AG04450 (cell line): ENCODE data around the gene SRGN. TPM values are rescaled to one million over a fixed set of nuclear protein-coding genes. Genes with fewer than 3 reads are reported as not detected.
"Not testable (repeated sequence)": the region's sequence is repeated elsewhere in the genome, so short reads cannot be mapped to it uniquely, and the experiment has no call there.

Experiments used
- CTCF ChIA-PET: fragments of 300-600, 350-600 bp; formaldehyde crosslinking; extraction: SDS; loops from one replicate; lab custom pipeline; 2022; ENCODE audit warnings: antibody characterized with exemption, inconsistent platforms; lab: Charles Lee
- POLR2A ChIA-PET: fragments of 350-600 bp; formaldehyde crosslinking; extraction: SDS; loops from one replicate; lab custom pipeline; 2021; ENCODE audit warnings: antibody characterized with exemption, inconsistent platforms; lab: Yijun Ruan, JAX
- DNase-seq: peaks from one replicate; pipeline ENCODE4 v3.0.0-alpha.2; 2011; ENCODE audit warnings: low read depth, low spot score
- H3K27ac ChIP-seq: one replicate; pipeline ENCODE4 v1.5.1; 2012; ENCODE audit warnings: low read depth, low read length, control low read depth
- H3K27me3 ChIP-seq: one replicate; pipeline ENCODE4 v1.6.0; 2012; ENCODE audit warnings: low read length; ENCODE audit not compliant: control insufficient read depth, insufficient read depth
- H3K4me3 ChIP-seq: 2 replicates; pipeline ENCODE4 v1.5.1; 2011; ENCODE audit warnings: mild to moderate bottlenecking, low read depth, low read length, control low read depth
- H3K9me3 ChIP-seq: 2 replicates; pipeline ENCODE4 v1.5.1; 2012; ENCODE audit warnings: low read length; ENCODE audit not compliant: control insufficient read depth, insufficient read depth
- CTCF ChIP-seq: IDR thresholded peaks from 2 replicates; pipeline ENCODE4 v1.5.1; 2011; ENCODE audit warnings: low read depth, low read length, control low read depth, inconsistent platforms
- polyA minus RNA-seq: library from RNA; depleted of rRNA, polyadenylated mRNA; stranded (reverse); fragments of >200 nt; gene quantifications from 2 replicates; pipeline ENCODE4 v1.2.3, GENCODE V29; 2011; rRNA and poly(A)+ RNA removed
- polyA plus RNA-seq: library from polyadenylated mRNA; depleted of rRNA; stranded (reverse); fragments of >200 nt; gene quantifications from 2 replicates; pipeline ENCODE4 v1.2.3, GENCODE V29; 2011; rRNA removed

The SRGN gene
- polyA plus RNA-seq (137 and 154 TPM in 2 replicates), polyA minus RNA-seq (74.2 and 75.0 TPM in 2 replicates)

GRCh38 chr10:69087590-69088470, at the start of gene SRGN:
Gene SRGN (plus strand): TSS chr10:69088103. CDS start chr10:69088158, 55 bp downstream.
- Histone ChIP-seq H3K4me3 (peak within 1 kb of the TSS; percentile 60), H3K27me3 (no peaks in the 10 kb centered on the region), H3K9me3 (no peaks in the 10 kb centered on the region), H3K27ac (peak within 1 kb of the TSS; percentile 47)
- DNase-seq, result peak; percentile 33
- ChIA-PET POLR2A (interaction anchor here (0.7 to 0.8 kb wide), 2 partner anchors 132 to 310 kb away, joined by 3 read pairs; no protein-coding TSS in a partner anchor), CTCF (interaction anchor here (0.5 to 1.0 kb wide), 5 partner anchors 24 to 82 kb away, joined by 3 to 5 read pairs (median 4); no protein-coding TSS in a partner anchor)
- TF ChIP-seq CTCF, result no peak

- H3K9me3 ChIP-seq, POLR2A ChIA-PET, H3K27me3 ChIP-seq, H3K27ac ChIP-seq, H3K4me3 ChIP-seq, DNase-seq, CTCF ChIA-PET: not testable (repeated sequence)
Observed at GRCh38 chr10:69040904-69041303, 47.0 kb upstream of the SRGN start.

- CTCF ChIA-PET, result no interaction called here
- no peak for TF ChIP-seq CTCF
- H3K27me3 ChIP-seq, result no peaks in the 10 kb centered on the region
- DNase-seq, result no peak
- no peak overlapping the region for H3K4me3 ChIP-seq
- no peak overlapping the region for H3K27ac ChIP-seq
- no peaks in the 10 kb centered on the region for H3K9me3 ChIP-seq
- POLR2A ChIA-PET, result no interaction called here
Observed at GRCh38 chr10:69042417-69042816, 45.5 kb upstream of the SRGN start.

GRCh38 chr10:69042838-69043237, 45.1 kb upstream of the SRGN start:
- TF ChIP-seq CTCF, result no peak
- ChIA-PET CTCF (no interaction called here), POLR2A (no interaction called here)
- no peak overlapping the region for H3K4me3 ChIP-seq
- H3K9me3 ChIP-seq, result no peaks in the 10 kb centered on the region
- DNase-seq, result no peak
- H3K27ac ChIP-seq, result no peak overlapping the region
- no peaks in the 10 kb centered on the region for H3K27me3 ChIP-seq

GRCh38 chr10:69043931-69044531, 43.9 kb upstream of the SRGN start:
- DNase-seq, result no peak
- ChIA-PET POLR2A (no interaction called here), CTCF (interaction anchor here (0.6 kb wide), 2 partner anchors 75 to 76 kb away, joined by 3 to 5 read pairs; no protein-coding TSS in a partner anchor)
- H3K27me3 ChIP-seq, result no peaks in the 10 kb centered on the region
- no peak overlapping the region for H3K27ac ChIP-seq
- no peaks in the 10 kb centered on the region for H3K9me3 ChIP-seq
- no peak overlapping the region for H3K4me3 ChIP-seq
- TF ChIP-seq CTCF, result no peak
